NOMO-1 (cell line): ENCODE results near the gene CACNG4.

Experiments used
- DNase-seq, 2 experiments: peaks; one replicate each; lab custom pipeline; 2025; ENCODE audit not compliant: unreplicated experiment in 2 of 2; lab: John Stamatoyannopoulos, UW

Gene CACNG4

GRCh38 chr17:67055811-67056745 lies 91.6 kb downstream of the CACNG4 start:
- no peak for DNase-seq

- DNase-seq, result no peak
Measured at GRCh38 chr17:67056746-67057490, 92.4 kb downstream of the CACNG4 start.

- no peak for DNase-seq
Measured at GRCh38 chr17:67058036-67058435, 93.5 kb downstream of the CACNG4 start.

- DNase-seq, result no peak
Measured at GRCh38 chr17:67059372-67059771, 94.9 kb downstream of the CACNG4 start.

GRCh38 chr17:67063141-67063540 lies 98.6 kb downstream of the CACNG4 start:
- DNase-seq, result no peak

- no peak for DNase-seq
Measured at GRCh38 chr17:67066717-67067116, 102.2 kb downstream of the CACNG4 start.

- DNase-seq, result no peak
Measured at GRCh38 chr17:67067571-67068482, 103.3 kb downstream of the CACNG4 start.

GRCh38 chr17:67068999-67069398 lies 104.5 kb downstream of the CACNG4 start:
- no peak for DNase-seq

GRCh38 chr17:67069603-67070136 lies 105.2 kb downstream of the CACNG4 start:
- no peak for DNase-seq

GRCh38 chr17:67071595-67071994 lies 107.1 kb downstream of the CACNG4 start:
- no peak for DNase-seq

GRCh38 chr17:67072885-67073284 lies 108.4 kb downstream of the CACNG4 start:
- no peak for DNase-seq

- DNase-seq, result no peak
Measured at GRCh38 chr17:67074781-67075180, 110.3 kb downstream of the CACNG4 start.

GRCh38 chr17:67076290-67076689 lies 111.8 kb downstream of the CACNG4 start:
- no peak for DNase-seq

GRCh38 chr17:67078292-67078691 lies 113.8 kb downstream of the CACNG4 start:
- DNase-seq, result no peak

- DNase-seq, result no peak
Measured at GRCh38 chr17:67079491-67079890, 115.0 kb downstream of the CACNG4 start.

- DNase-seq, result no peak
Measured at GRCh38 chr17:67080804-67081203, 116.3 kb downstream of the CACNG4 start.

- peak in 1 of 2 experiments; percentile 22 for DNase-seq
Measured at GRCh38 chr17:67082107-67082506, 117.6 kb downstream of the CACNG4 start.
